Vagina (tissue), 2 donors: ENCODE measurements around the gene ASB7. TPM values are rescaled to one million over a fixed set of nuclear protein-coding genes. Genes with fewer than 3 reads are reported as not detected.

ENCODE experiments used
- DNase-seq, 2 donors: peaks; one replicate each; pipeline ENCODE4 v3.0.0-alpha.2; 2017; ENCODE audit errors: extremely low spot score in 2 of 2
- H3K27ac ChIP-seq: fragments of 200-600 bp; sonication (generic); one replicate; pipeline ENCODE4 v1.5.1; 2019
- H3K27me3 ChIP-seq: fragments of 200-600 bp; sonication (generic); one replicate; pipeline ENCODE4 v1.5.1; 2019
- H3K36me3 ChIP-seq, 2 donors: fragments of 200-600 bp; sonication (generic); one replicate each; pipeline ENCODE4 v1.5.1; 2017 to 2019
- H3K4me1 ChIP-seq: fragments of 200-600 bp; sonication (generic); one replicate; pipeline ENCODE4 v1.5.1; 2019
- H3K4me3 ChIP-seq, 2 donors: fragments of 200-600 bp; sonication (generic); 1 replicate in 1 of 2; 2 replicates in 1 of 2; pipeline ENCODE4 v1.5.1; 2016 to 2019
- H3K9me3 ChIP-seq: fragments of 200-600 bp; sonication (generic); one replicate; pipeline ENCODE4 v1.5.1; 2019
- POLR2A ChIP-seq, 2 donors: fragments of 450-650 bp; IDR thresholded peaks; one replicate each; pipeline ENCODE4 v1.6.1; 2017; ENCODE audit warnings: antibody characterized with exemption in 2 of 2, mild to moderate bottlenecking in 2 of 2, moderate library complexity in 2 of 2
- POLR2AphosphoS5 ChIP-seq, 2 donors: sonication (generic); formaldehyde crosslinking; IDR thresholded peaks; one replicate each; pipeline ENCODE4 v1.9.0; 2017; ENCODE audit warnings: antibody characterized with exemption in 2 of 2, mild to moderate bottlenecking in 2 of 2, low read depth in 1 of 2; ENCODE audit not compliant: insufficient read depth in 1 of 2
- intact Hi-C: fragments of 100-400 bp; cut with DNase I; formaldehyde crosslinking; loops from one replicate; pipeline ENCODE4 v1.15.1; 2023
- total RNA-seq: library from RNA; depleted of rRNA; stranded (reverse); fragments of >200 nt; gene quantifications from one replicate; pipeline ENCODE4 v1.2.3, GENCODE V29; 2016
- TF ChIP-seq, protein P1 (sequence below), 3 experiments: fragments of 450-650 bp in 2 of 3; fragments of 200-600 bp in 1 of 3; sonication (generic) in 1 of 3; IDR thresholded peaks; one replicate each; pipeline ENCODE4 v1.5.1; 2017 to 2019; ENCODE audit warnings: antibody characterized with exemption in 3 of 3, mild to moderate bottlenecking in 2 of 3, moderate library complexity in 2 of 3

ASB7 gene
- 17.9 TPM for total RNA-seq

DNA sequence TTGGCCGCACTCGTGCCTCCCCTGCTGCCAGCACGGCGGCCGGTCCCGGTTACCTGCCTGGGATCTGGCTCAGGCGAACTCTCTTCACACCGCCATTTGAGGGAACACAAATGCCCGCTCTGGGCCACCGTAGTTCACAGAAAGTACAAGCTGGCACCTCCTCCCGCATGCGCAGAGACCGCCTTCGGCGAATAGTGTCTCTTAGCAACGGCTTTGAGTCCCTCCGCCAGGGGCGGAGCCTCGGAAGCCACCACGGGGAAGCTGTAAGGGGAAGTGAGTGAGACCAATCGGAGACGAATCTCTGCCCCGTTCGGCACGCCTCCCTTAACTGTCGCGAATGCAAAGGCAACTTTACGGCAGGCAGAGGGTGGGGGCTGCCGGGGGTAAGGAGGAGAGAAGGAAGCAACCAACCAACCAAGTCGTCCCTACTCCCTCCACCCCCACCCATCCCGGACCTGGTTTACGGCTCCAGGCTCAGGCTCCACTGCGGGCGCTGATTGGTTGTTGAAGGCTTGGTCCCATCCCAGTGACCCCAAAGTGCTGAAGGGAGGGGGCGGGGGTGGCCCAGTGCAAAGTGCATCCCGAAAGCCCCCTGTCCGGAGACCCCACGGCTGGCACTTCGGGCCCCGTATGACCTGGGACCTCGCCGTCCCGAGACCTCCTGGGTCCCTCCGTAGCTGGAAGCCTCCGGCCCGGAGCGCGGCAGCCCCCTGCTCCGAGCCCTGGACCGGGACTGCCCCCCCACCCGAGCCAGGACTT, at the start of gene ASB7, which contains the start of gene LINS1:
ASB7 (plus strand) TSS at position 526 of the 759 bp plus-strand sequence. CDS start 9,628 bp downstream, outside the sequence.
LINS1 (minus strand) TSS at position 121 of the 759 bp plus-strand sequence. CDS start 21,342 bp downstream, outside the sequence.
- Histone ChIP-seq H3K27me3 (no peaks in the 10 kb centered on the region), H3K4me1 (peaks cover 37% of the 10 kb centered on the region), H3K36me3 (peaks cover 0 to 10% of the 10 kb centered on the region in 2 donors), H3K27ac (peak within 1 kb of the TSS; percentile 89), H3K4me3 (peak within 1 kb of the TSS; percentile 92 to 93), H3K9me3 (no peaks in the 10 kb centered on the region)
- intact Hi-C loops = no loop called here
- no peak for TF ChIP-seq POLR2A (IDR thresholded peaks at IDR 0.05)
- peak; percentile 89 to 99 for TF ChIP-seq POLR2AphosphoS5 (IDR thresholded peaks at IDR 0.05; ENCODE audit: insufficient read depth in 1 of 2, low read depth in 1 of 2)
- TF ChIP-seq, protein P1, sequence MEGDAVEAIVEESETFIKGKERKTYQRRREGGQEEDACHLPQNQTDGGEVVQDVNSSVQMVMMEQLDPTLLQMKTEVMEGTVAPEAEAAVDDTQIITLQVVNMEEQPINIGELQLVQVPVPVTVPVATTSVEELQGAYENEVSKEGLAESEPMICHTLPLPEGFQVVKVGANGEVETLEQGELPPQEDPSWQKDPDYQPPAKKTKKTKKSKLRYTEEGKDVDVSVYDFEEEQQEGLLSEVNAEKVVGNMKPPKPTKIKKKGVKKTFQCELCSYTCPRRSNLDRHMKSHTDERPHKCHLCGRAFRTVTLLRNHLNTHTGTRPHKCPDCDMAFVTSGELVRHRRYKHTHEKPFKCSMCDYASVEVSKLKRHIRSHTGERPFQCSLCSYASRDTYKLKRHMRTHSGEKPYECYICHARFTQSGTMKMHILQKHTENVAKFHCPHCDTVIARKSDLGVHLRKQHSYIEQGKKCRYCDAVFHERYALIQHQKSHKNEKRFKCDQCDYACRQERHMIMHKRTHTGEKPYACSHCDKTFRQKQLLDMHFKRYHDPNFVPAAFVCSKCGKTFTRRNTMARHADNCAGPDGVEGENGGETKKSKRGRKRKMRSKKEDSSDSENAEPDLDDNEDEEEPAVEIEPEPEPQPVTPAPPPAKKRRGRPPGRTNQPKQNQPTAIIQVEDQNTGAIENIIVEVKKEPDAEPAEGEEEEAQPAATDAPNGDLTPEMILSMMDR (IDR thresholded peaks at IDR 0.05) = no peak
- DNase-seq = peak; percentile 100

DNA sequence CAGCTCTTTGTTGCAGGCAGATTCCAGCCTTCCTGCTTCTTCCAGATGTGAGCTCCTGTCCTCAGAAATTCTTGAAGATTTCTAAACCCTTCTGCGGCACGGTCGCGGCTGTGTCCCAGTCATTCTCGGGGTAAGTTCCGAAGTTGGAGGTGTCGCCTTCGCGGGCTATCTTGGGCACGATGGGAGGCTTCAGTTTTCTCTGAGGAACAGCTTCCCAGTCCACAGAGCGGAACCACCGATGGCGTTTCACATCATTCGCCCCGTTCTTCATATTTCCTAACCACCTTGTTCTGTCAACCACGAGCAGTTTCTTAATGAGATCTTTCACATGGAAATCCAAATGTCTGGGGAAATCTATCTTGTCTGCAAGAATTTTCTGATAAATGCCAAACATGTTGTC, 48.9 kb upstream of the ASB7 start:
- DNase-seq = no peak
- H3K4me3 ChIP-seq = no peak overlapping the region
- H3K9me3 ChIP-seq = no peaks in the 10 kb centered on the region
- peaks cover 0 to 6% of the 10 kb centered on the region in 2 donors for H3K36me3 ChIP-seq
- no peaks in the 10 kb centered on the region for H3K27me3 ChIP-seq
- intact Hi-C loops = no loop called here
- no peaks in the 10 kb centered on the region for H3K4me1 ChIP-seq
- no peak overlapping the region for H3K27ac ChIP-seq
- TF ChIP-seq POLR2A (IDR thresholded peaks at IDR 0.05) (no peak), POLR2AphosphoS5 (IDR thresholded peaks at IDR 0.05; ENCODE audit: insufficient read depth in 1 of 2, low read depth in 1 of 2) (no peak)
- TF ChIP-seq, protein P1 (IDR thresholded peaks at IDR 0.05) = no peak

DNA sequence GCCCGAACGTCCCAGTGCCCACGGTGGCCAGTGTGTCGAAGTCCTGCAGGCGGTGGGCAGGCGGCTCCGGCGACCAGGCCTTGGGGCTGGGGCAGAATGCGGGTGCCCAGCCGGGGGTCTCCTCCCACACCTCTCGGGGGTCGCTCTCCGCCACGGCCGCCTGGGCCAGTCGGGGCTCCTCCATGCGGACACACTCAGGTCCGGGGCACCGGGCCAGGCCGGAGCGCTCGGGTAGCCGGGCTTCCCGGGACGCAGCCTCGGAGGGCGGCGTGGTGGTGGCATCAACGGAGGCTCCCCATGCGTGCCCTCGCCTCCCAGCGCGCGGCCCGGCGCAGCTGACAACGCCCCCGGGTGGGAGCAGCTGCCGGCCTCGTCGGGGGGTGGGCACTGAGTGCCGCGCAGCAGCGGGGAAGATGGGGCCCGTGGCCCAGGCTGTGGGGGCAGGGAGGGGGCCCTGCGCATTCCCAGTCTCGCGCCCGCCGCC, 43.6 kb upstream of the ASB7 start:
- peaks cover 5% of the 10 kb centered on the region for H3K4me1 ChIP-seq
- TF ChIP-seq POLR2AphosphoS5 (IDR thresholded peaks at IDR 0.05; ENCODE audit: insufficient read depth in 1 of 2, low read depth in 1 of 2) (no peak), POLR2A (IDR thresholded peaks at IDR 0.05) (no peak)
- DNase-seq = no peak
- no peak overlapping the region for H3K27ac ChIP-seq
- no peak overlapping the region for H3K4me3 ChIP-seq
- H3K9me3 ChIP-seq = no peaks in the 10 kb centered on the region
- H3K36me3 ChIP-seq = no peaks in the 10 kb centered on the region
- H3K27me3 ChIP-seq = no peaks in the 10 kb centered on the region
- intact Hi-C loops = no loop called here

DNA sequence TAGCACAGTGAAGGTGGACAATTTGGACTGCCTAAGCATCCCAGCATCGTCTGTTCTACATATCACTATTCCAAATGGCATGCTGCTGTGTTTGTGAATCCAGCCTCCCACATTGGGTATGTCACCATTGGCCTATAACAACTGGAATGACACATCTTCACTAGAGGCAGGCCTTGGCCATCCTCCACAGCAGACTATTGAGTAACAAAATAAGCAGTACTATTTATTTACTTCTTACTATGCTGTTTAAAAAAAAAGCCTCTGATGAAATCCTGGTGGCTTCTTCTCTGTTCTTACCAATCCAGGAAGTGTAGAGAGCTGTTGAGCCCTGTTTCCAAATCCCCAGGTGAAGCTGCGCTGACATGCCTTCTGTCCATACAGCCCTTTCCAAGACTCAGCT, 43.1 kb upstream of the ASB7 start:
- Histone ChIP-seq H3K36me3 (no peaks in the 10 kb centered on the region), H3K4me3 (no peak overlapping the region), H3K27ac (no peak overlapping the region), H3K9me3 (no peaks in the 10 kb centered on the region), H3K27me3 (no peaks in the 10 kb centered on the region), H3K4me1 (peaks cover 5% of the 10 kb centered on the region)
- DNase-seq = peak in 1 of 2 donors; percentile 91
- TF ChIP-seq POLR2AphosphoS5 (IDR thresholded peaks at IDR 0.05; ENCODE audit: insufficient read depth in 1 of 2, low read depth in 1 of 2) (peak in 1 of 2 donors; percentile 82), POLR2A (IDR thresholded peaks at IDR 0.05) (no peak)
- TF ChIP-seq, protein P1 (IDR thresholded peaks at IDR 0.05) = no peak
- intact Hi-C loops = no loop called here

GRCh38 chr15:100560323-100560722, 42.1 kb upstream of the ASB7 start:
- Histone ChIP-seq H3K27me3 (no peaks in the 10 kb centered on the region), H3K36me3 (no peaks in the 10 kb centered on the region), H3K9me3 (no peaks in the 10 kb centered on the region), H3K4me3 (no peak overlapping the region), H3K4me1 (peaks cover 5% of the 10 kb centered on the region), H3K27ac (no peak overlapping the region)
- intact Hi-C loops = no loop called here
- TF ChIP-seq POLR2AphosphoS5 (IDR thresholded peaks at IDR 0.05; ENCODE audit: insufficient read depth in 1 of 2, low read depth in 1 of 2) = no peak
- TF ChIP-seq POLR2A (IDR thresholded peaks at IDR 0.05) = no peak
- TF ChIP-seq, protein P1 (IDR thresholded peaks at IDR 0.05) = no peak
- DNase-seq = no peak
